ENCODE measurements around the gene FGF11. TPM values are rescaled to one million over a fixed set of nuclear protein-coding genes. Genes with fewer than 3 reads are reported as not detected.

Gene FGF11
- total and polyA plus RNA-seq, 2 donors (not counting 3 experiments of a cell fraction or from before 2014, with no cell fraction given) = 0.70 TPM; not detected in 1

GRCh38 chr17:7408863-7409262 lies 30.4 kb upstream of the FGF11 start:
- ChIA-PET CTCF (no interaction called here), POLR2A (no interaction called here)
- H3K9ac ChIP-seq (replicated peaks; ENCODE audit: extremely low read depth, insufficient read depth, low read length) = no peak overlapping the region
- BruUV-seq (replicated peaks) = no TSS peak
- no peaks in the 10 kb centered on the region for H3K9me3 ChIP-seq (replicated peaks; ENCODE audit: control insufficient read depth, insufficient read depth, low read length)
- no peak overlapping the region for H3K27ac ChIP-seq (ENCODE audit: insufficient read depth, low read depth, low read length)
- dilution Hi-C loops (cut with MboI; ENCODE audit: extremely low pct_ligation_motif_present, low sequenced_read_pairs) = no loop called here
- H3K4me1 ChIP-seq (ENCODE audit: control insufficient read depth, extremely low read depth, insufficient read depth, low read length) = peaks cover 4% of the 10 kb centered on the region
- TF ChIP-seq POLR2A (IDR thresholded peaks at IDR 0.05; ENCODE audit: low read depth, low read length) (no peak), GATA2 (IDR thresholded peaks at IDR 0.05; ENCODE audit: insufficient read depth, insufficient read length, low read depth, low read length) (no peak), JUN (IDR thresholded peaks at IDR 0.05; ENCODE audit: borderline replicate concordance, insufficient read depth, insufficient read length, low read depth) (no peak), FOS (IDR thresholded peaks at IDR 0.05; ENCODE audit: borderline replicate concordance, insufficient read depth, low read length) (no peak), POLR2AphosphoS5 (IDR thresholded peaks at IDR 0.05; ENCODE audit: insufficient read depth, low read depth, low read length) (no peak), MAX (IDR thresholded peaks at IDR 0.05; ENCODE audit: insufficient read depth, insufficient read length) (no peak), EZH2 (IDR thresholded peaks at IDR 0.05; ENCODE audit: borderline replicate concordance, low read depth, low read length, severe bottlenecking) (no peak), MYC (IDR thresholded peaks at IDR 0.05; ENCODE audit: low read depth, low read length) (no peak)
- TF ChIP-seq, protein P1, sequence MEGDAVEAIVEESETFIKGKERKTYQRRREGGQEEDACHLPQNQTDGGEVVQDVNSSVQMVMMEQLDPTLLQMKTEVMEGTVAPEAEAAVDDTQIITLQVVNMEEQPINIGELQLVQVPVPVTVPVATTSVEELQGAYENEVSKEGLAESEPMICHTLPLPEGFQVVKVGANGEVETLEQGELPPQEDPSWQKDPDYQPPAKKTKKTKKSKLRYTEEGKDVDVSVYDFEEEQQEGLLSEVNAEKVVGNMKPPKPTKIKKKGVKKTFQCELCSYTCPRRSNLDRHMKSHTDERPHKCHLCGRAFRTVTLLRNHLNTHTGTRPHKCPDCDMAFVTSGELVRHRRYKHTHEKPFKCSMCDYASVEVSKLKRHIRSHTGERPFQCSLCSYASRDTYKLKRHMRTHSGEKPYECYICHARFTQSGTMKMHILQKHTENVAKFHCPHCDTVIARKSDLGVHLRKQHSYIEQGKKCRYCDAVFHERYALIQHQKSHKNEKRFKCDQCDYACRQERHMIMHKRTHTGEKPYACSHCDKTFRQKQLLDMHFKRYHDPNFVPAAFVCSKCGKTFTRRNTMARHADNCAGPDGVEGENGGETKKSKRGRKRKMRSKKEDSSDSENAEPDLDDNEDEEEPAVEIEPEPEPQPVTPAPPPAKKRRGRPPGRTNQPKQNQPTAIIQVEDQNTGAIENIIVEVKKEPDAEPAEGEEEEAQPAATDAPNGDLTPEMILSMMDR (IDR thresholded peaks at IDR 0.05; ENCODE audit: extremely low read depth in 1 of 2, insufficient read depth in 1 of 2, low read depth in 1 of 2, low read length in 2 of 2) = no peak
- peaks cover 0 to 15% of the 10 kb centered on the region in 2 experiments for H3K36me3 ChIP-seq (ENCODE audit: control insufficient read depth in 2 of 2, extremely low read depth in 1 of 2, insufficient read depth in 2 of 2, low read length in 2 of 2)
- no peak overlapping the region for H2AFZ ChIP-seq (ENCODE audit: low read depth, low read length)
- H3K9me1 ChIP-seq (replicated peaks; ENCODE audit: control insufficient read depth, extremely low read depth, insufficient read depth, low read length) = no peaks in the 10 kb centered on the region
- no peak for FAIRE-seq
- H3K4me2 ChIP-seq (ENCODE audit: insufficient read depth, low read length) = no peak overlapping the region
- H3K27me3 ChIP-seq (ENCODE audit: control insufficient read depth in 2 of 2, insufficient read depth in 2 of 2, low read length in 2 of 2) = no peaks in the 10 kb centered on the region
- no peak overlapping the region for H3K4me3 ChIP-seq (replicated peaks in 1 of 3; ENCODE audit: insufficient read depth in 1 of 3, low read depth in 1 of 3, low read length in 3 of 3)
- no peak for DNase-seq (ENCODE audit: low read depth, low spot score)
- H4K20me1 ChIP-seq (replicated peaks; ENCODE audit: control insufficient read depth, extremely low read depth, insufficient read depth, low read length) = no peaks in the 10 kb centered on the region
- peaks cover 2% of the 10 kb centered on the region for H3K79me2 ChIP-seq (ENCODE audit: control insufficient read depth, insufficient read depth, low read length)
- intact Hi-C loops (cut with micrococcal nuclease) = no loop called here
